WTC11 (cell line): Measurements from ENCODE around the gene SYNPO2. TPM values are rescaled to one million over a fixed set of nuclear protein-coding genes. Genes with fewer than 3 reads are reported as not detected.

Experiments used
- ATAC-seq: fragments of 200-7000 bp; cut with Tn5 transposase; 2 replicates; pipeline ENCODE4 v1.10.0; 2021; ENCODE audit warnings: mild to moderate bottlenecking, moderate library complexity
- CTCF ChIA-PET: fragments of 300-600 bp; sonication (Branson Sonifier 250); formaldehyde crosslinking; loops from one replicate; lab custom pipeline; 2021; ENCODE audit warnings: antibody characterized with exemption; lab: Charles Lee
- POLR2A ChIA-PET: fragments of 350-600 bp; sonication (Branson Sonifier 250); formaldehyde crosslinking; loops from one replicate; lab custom pipeline; 2021; ENCODE audit warnings: antibody characterized with exemption; lab: Charles Lee
- DNase-seq: peaks from one replicate; pipeline ENCODE4 v3.0.0; 2021; ENCODE audit warnings: low spot score
- H3K27ac Mint-ChIP-seq: 2 replicates; pipeline ENCODE4 v1.8.0; 2021; ENCODE audit warnings: mixed read lengths
- H3K27me3 Mint-ChIP-seq: 2 replicates; pipeline ENCODE4 v1.8.0; 2021; ENCODE audit warnings: low read depth, mild to moderate bottlenecking, moderate library complexity, mixed read lengths
- H3K36me3 Mint-ChIP-seq: 2 replicates; pipeline ENCODE4 v1.8.0; 2021; ENCODE audit warnings: mixed read lengths
- H3K4me1 Mint-ChIP-seq: 2 replicates; pipeline ENCODE4 v1.8.0; 2022; ENCODE audit warnings: mixed read lengths
- H3K4me3 Mint-ChIP-seq: 2 replicates; pipeline ENCODE4 v1.8.0; 2021; ENCODE audit warnings: mild to moderate bottlenecking, moderate library complexity, mixed read lengths
- H3K9me3 Mint-ChIP-seq: 2 replicates; pipeline ENCODE4 v1.8.0; 2021; ENCODE audit warnings: mixed read lengths
- FOXP1 ChIP-seq: sonication (generic); formaldehyde crosslinking; IDR thresholded peaks from 2 replicates; pipeline ENCODE4 v1.8.0; 2022; ENCODE audit warnings: missing genetic modification reagents, mild to moderate bottlenecking, moderate library complexity, borderline replicate concordance
- HMGA2 ChIP-seq: fragments of 250-450 bp; sonication (Bioruptor Pico); IDR thresholded peaks from 2 replicates; pipeline ENCODE4 v1.4.0; 2021; ENCODE audit warnings: mild to moderate bottlenecking, moderate library complexity
- NFYB ChIP-seq: sonication (generic); formaldehyde crosslinking; conservative IDR thresholded peaks from 2 replicates; pipeline ENCODE4 v1.8.0; 2022; ENCODE audit warnings: low read depth, missing genetic modification reagents
- RORB ChIP-seq: fragments of 250-450 bp; sonication (Bioruptor Pico); IDR thresholded peaks from 2 replicates; pipeline ENCODE4 v1.9.0; 2021; ENCODE audit warnings: mild to moderate bottlenecking
- TCF7 ChIP-seq: sonication (generic); formaldehyde crosslinking; IDR thresholded peaks from 2 replicates; pipeline ENCODE4 v1.8.0; 2022; ENCODE audit warnings: mild to moderate bottlenecking, low read depth, missing genetic modification reagents, moderate library complexity
- ZNF263 ChIP-seq: sonication (generic); formaldehyde crosslinking; IDR thresholded peaks from 2 replicates; pipeline ENCODE4 v1.8.1; 2022; ENCODE audit warnings: low read depth, mild to moderate bottlenecking, moderate library complexity, missing genetic modification reagents
- total RNA-seq: library from RNA; stranded (reverse); gene quantifications from 3 replicates; pipeline ENCODE4 v1.2.3, GENCODE V29; 2021
- TF ChIP-seq, protein P1 (sequence below): sonication (generic); formaldehyde crosslinking; IDR thresholded peaks from 2 replicates; pipeline ENCODE4 v1.8.1; 2023; ENCODE audit warnings: mild to moderate bottlenecking, missing genetic modification reagents, moderate library complexity
- TF ChIP-seq, protein P2 (sequence below): sonication (generic); formaldehyde crosslinking; IDR thresholded peaks from 2 replicates; pipeline ENCODE4 v1.8.1; 2023; ENCODE audit warnings: mild to moderate bottlenecking, missing genetic modification reagents
- TF ChIP-seq, protein P3 (sequence below): sonication (generic); formaldehyde crosslinking; conservative IDR thresholded peaks from 2 replicates; pipeline ENCODE4 v1.8.1; 2023; ENCODE audit warnings: mild to moderate bottlenecking, low read depth, missing genetic modification reagents, moderate library complexity
- TF ChIP-seq, protein P4 (sequence below): fragments of 250-450 bp; sonication (Bioruptor Pico); IDR thresholded peaks from 2 replicates; pipeline ENCODE4 v1.9.0; 2021; ENCODE audit warnings: mild to moderate bottlenecking
- TF ChIP-seq, protein P5 (sequence below): sonication (generic); formaldehyde crosslinking; IDR thresholded peaks from 2 replicates; pipeline ENCODE4 v1.8.0; 2022; ENCODE audit warnings: mild to moderate bottlenecking, missing genetic modification reagents

SYNPO2 gene
- total RNA-seq, 1 experiment from 2014 or later, result 1.9 TPM

DNA sequence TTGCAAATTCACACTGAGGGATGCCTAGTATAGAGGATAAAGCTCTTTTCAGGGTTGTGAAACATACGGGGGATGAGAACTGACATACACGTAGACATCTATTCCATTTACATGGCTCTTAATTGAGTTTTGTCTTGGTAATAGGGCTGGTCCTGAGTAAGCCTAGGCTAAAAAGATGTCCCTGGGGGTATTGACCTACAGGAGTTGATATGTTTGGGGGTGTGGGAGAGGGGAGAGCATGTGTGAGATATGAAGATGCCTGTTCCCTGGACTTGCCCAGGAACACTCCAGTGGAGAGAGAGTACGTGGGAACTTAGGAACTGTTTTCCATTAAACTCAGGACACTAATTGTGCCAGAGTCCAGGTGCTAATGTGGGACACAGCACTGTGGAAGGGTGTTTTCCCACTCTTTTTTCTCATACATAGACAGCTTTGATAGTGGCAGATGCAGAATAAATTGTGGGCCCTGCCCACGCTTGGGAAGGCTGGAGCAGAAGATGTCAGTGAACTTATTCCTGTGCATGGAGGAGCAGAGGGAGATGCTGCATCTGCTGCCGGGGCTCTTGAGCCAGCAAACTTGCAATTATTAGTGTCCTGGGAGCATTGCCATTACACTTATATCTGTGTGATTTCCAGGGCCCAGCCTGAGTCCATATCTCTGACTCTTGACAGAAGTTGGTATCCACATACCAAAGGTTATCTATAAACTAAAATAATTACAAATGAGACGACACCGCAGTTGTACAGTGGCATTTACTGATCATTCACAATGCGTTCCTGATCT is 20.7 kb downstream of the SYNPO2 start:
- ChIA-PET CTCF (no interaction called here), POLR2A (no interaction called here)
- H3K4me3 Mint-ChIP-seq, result no peak overlapping the region
- H3K36me3 Mint-ChIP-seq, result no peaks in the 10 kb centered on the region
- DNase-seq, result no peak
- TF ChIP-seq RORB (no peak), NFYB (CRISPR knock-in tag) (no peak), TCF7 (CRISPR knock-in tag) (no peak)
- TF ChIP-seq, protein P1, sequence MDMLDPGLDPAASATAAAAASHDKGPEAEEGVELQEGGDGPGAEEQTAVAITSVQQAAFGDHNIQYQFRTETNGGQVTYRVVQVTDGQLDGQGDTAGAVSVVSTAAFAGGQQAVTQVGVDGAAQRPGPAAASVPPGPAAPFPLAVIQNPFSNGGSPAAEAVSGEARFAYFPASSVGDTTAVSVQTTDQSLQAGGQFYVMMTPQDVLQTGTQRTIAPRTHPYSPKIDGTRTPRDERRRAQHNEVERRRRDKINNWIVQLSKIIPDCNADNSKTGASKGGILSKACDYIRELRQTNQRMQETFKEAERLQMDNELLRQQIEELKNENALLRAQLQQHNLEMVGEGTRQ, result no peak
- H3K9me3 Mint-ChIP-seq, result no peaks in the 10 kb centered on the region
- ATAC-seq, result no peak
- no peaks in the 10 kb centered on the region for H3K27me3 Mint-ChIP-seq
- H3K4me1 Mint-ChIP-seq, result no peaks in the 10 kb centered on the region
- no peak overlapping the region for H3K27ac Mint-ChIP-seq

DNA sequence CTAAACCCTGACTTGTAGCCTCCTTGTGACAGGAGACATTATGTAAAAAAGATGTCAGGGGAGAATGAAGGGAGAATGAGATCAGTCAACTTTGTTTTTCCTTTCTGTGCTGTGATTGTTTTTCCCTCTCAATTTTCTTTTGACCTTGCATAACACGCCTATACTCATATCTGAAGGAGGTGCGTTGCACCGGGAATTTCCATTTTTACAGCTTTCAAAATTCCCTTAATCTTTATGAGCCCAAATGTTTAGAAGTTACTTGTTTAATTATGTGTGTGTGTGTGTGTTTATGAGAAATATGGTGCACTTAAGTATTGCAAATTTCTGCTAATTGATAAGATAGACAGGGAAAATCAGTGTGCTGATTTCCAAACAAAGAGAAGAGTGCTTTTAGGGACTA is 21.6 kb downstream of the SYNPO2 start:
- no peaks in the 10 kb centered on the region for H3K4me1 Mint-ChIP-seq
- ChIA-PET POLR2A (no interaction called here), CTCF (no interaction called here)
- no peak for ATAC-seq
- no peak for DNase-seq
- TF ChIP-seq HMGA2 (CRISPR knock-in tag) (no peak), ZNF263 (CRISPR knock-in tag) (no peak), FOXP1 (CRISPR knock-in tag) (no peak), NFYB (CRISPR knock-in tag) (no peak)
- TF ChIP-seq, protein P2, sequence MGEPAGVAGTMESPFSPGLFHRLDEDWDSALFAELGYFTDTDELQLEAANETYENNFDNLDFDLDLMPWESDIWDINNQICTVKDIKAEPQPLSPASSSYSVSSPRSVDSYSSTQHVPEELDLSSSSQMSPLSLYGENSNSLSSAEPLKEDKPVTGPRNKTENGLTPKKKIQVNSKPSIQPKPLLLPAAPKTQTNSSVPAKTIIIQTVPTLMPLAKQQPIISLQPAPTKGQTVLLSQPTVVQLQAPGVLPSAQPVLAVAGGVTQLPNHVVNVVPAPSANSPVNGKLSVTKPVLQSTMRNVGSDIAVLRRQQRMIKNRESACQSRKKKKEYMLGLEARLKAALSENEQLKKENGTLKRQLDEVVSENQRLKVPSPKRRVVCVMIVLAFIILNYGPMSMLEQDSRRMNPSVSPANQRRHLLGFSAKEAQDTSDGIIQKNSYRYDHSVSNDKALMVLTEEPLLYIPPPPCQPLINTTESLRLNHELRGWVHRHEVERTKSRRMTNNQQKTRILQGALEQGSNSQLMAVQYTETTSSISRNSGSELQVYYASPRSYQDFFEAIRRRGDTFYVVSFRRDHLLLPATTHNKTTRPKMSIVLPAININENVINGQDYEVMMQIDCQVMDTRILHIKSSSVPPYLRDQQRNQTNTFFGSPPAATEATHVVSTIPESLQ, result no peak
- TF ChIP-seq, protein P3, sequence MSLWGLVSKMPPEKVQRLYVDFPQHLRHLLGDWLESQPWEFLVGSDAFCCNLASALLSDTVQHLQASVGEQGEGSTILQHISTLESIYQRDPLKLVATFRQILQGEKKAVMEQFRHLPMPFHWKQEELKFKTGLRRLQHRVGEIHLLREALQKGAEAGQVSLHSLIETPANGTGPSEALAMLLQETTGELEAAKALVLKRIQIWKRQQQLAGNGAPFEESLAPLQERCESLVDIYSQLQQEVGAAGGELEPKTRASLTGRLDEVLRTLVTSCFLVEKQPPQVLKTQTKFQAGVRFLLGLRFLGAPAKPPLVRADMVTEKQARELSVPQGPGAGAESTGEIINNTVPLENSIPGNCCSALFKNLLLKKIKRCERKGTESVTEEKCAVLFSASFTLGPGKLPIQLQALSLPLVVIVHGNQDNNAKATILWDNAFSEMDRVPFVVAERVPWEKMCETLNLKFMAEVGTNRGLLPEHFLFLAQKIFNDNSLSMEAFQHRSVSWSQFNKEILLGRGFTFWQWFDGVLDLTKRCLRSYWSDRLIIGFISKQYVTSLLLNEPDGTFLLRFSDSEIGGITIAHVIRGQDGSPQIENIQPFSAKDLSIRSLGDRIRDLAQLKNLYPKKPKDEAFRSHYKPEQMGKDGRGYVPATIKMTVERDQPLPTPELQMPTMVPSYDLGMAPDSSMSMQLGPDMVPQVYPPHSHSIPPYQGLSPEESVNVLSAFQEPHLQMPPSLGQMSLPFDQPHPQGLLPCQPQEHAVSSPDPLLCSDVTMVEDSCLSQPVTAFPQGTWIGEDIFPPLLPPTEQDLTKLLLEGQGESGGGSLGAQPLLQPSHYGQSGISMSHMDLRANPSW (CRISPR knock-in tag), result no peak
- TF ChIP-seq, protein P4, sequence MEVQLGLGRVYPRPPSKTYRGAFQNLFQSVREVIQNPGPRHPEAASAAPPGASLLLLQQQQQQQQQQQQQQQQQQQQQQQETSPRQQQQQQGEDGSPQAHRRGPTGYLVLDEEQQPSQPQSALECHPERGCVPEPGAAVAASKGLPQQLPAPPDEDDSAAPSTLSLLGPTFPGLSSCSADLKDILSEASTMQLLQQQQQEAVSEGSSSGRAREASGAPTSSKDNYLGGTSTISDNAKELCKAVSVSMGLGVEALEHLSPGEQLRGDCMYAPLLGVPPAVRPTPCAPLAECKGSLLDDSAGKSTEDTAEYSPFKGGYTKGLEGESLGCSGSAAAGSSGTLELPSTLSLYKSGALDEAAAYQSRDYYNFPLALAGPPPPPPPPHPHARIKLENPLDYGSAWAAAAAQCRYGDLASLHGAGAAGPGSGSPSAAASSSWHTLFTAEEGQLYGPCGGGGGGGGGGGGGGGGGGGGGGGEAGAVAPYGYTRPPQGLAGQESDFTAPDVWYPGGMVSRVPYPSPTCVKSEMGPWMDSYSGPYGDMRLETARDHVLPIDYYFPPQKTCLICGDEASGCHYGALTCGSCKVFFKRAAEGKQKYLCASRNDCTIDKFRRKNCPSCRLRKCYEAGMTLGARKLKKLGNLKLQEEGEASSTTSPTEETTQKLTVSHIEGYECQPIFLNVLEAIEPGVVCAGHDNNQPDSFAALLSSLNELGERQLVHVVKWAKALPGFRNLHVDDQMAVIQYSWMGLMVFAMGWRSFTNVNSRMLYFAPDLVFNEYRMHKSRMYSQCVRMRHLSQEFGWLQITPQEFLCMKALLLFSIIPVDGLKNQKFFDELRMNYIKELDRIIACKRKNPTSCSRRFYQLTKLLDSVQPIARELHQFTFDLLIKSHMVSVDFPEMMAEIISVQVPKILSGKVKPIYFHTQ (CRISPR knock-in tag), result no peak
- TF ChIP-seq, protein P5, sequence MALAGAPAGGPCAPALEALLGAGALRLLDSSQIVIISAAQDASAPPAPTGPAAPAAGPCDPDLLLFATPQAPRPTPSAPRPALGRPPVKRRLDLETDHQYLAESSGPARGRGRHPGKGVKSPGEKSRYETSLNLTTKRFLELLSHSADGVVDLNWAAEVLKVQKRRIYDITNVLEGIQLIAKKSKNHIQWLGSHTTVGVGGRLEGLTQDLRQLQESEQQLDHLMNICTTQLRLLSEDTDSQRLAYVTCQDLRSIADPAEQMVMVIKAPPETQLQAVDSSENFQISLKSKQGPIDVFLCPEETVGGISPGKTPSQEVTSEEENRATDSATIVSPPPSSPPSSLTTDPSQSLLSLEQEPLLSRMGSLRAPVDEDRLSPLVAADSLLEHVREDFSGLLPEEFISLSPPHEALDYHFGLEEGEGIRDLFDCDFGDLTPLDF (CRISPR knock-in tag), result no peak
- no peaks in the 10 kb centered on the region for H3K9me3 Mint-ChIP-seq
- H3K27ac Mint-ChIP-seq, result no peak overlapping the region
- no peaks in the 10 kb centered on the region for H3K36me3 Mint-ChIP-seq
- no peak overlapping the region for H3K4me3 Mint-ChIP-seq
- no peaks in the 10 kb centered on the region for H3K27me3 Mint-ChIP-seq
